Keratinocyte (primary cell): ENCODE data around the gene CBARP. TPM values are rescaled to one million over a fixed set of nuclear protein-coding genes. Genes with fewer than 3 reads are reported as not detected.

Experiments
- DNase-seq: peaks from one replicate; pipeline ENCODE4 v3.0.0-alpha.2; 2011; ENCODE audit warnings: low read depth, missing footprints, low spot score
- FAIRE-seq: peaks from 2 replicates; lab custom pipeline; 2011; peaks lifted over from hg19 to GRCh38; lab: Jason Lieb, UNC
- H2AFZ ChIP-seq: 2 replicates; pipeline ENCODE4 v1.6.0; 2012; ENCODE audit warnings: low read length, control low read depth, inconsistent platforms; ENCODE audit not compliant: control insufficient read depth
- H3K27ac ChIP-seq: 2 replicates; pipeline ENCODE4 v1.5.1; 2011; ENCODE audit warnings: low read length; ENCODE audit not compliant: control insufficient read depth, insufficient read depth
- H3K27me3 ChIP-seq: 3 replicates; pipeline ENCODE4 v1.6.0; 2011; ENCODE audit warnings: low read length; ENCODE audit not compliant: control insufficient read depth, insufficient read depth; ENCODE audit errors: extremely low read depth
- H3K36me3 ChIP-seq, 2 experiments: 2 replicates in 1 of 2; 3 replicates in 1 of 2; pipeline ENCODE4 v1.5.1; 2011; ENCODE audit warnings: low read length in 2 of 2, mild to moderate bottlenecking in 1 of 2; ENCODE audit not compliant: control insufficient read depth in 2 of 2, insufficient read depth in 2 of 2; ENCODE audit errors: extremely low read depth in 1 of 2
- H3K4me1 ChIP-seq: 3 replicates; pipeline ENCODE4 v1.5.1; 2011; ENCODE audit warnings: low read length; ENCODE audit not compliant: control insufficient read depth, insufficient read depth; ENCODE audit errors: extremely low read depth
- H3K4me2 ChIP-seq: 3 replicates; pipeline ENCODE4 v1.6.0; 2011; ENCODE audit warnings: low read depth, low read length; ENCODE audit not compliant: control insufficient read depth, insufficient read depth; ENCODE audit errors: extremely low read depth
- H3K4me3 ChIP-seq, 3 experiments: fragments of 200-600 bp in 1 of 3; sonication (generic) in 1 of 3; 2 replicates in 2 of 3; 3 replicates in 1 of 3; pipeline ENCODE4 v1.5.1; 2011 to 2016; ENCODE audit warnings: low read length in 3 of 3, mild to moderate bottlenecking in 3 of 3, control low read depth in 2 of 3, inconsistent platforms in 1 of 3, low read depth in 1 of 3, mixed read lengths in 1 of 3, mixed run types in 1 of 3, moderate library complexity in 1 of 3; ENCODE audit not compliant: control insufficient read depth in 2 of 3, insufficient read depth in 2 of 3; ENCODE audit errors: extremely low read depth in 1 of 3
- H3K79me2 ChIP-seq: 2 replicates; pipeline ENCODE4 v1.6.0; 2012; ENCODE audit warnings: low read length; ENCODE audit not compliant: control insufficient read depth, insufficient read depth
- H3K9ac ChIP-seq: 3 replicates; pipeline ENCODE4 v1.6.0; 2011; ENCODE audit warnings: low read length; ENCODE audit not compliant: control insufficient read depth, insufficient read depth; ENCODE audit errors: extremely low read depth
- H3K9me1 ChIP-seq: 3 replicates; pipeline ENCODE4 v1.6.0; 2011; ENCODE audit warnings: low read length; ENCODE audit not compliant: control insufficient read depth, insufficient read depth; ENCODE audit errors: extremely low read depth
- H3K9me3 ChIP-seq: 2 replicates; pipeline ENCODE4 v1.5.1; 2012; ENCODE audit warnings: low read depth, low read length; ENCODE audit not compliant: control insufficient read depth
- H4K20me1 ChIP-seq: 3 replicates; pipeline ENCODE4 v1.6.0; 2011; ENCODE audit warnings: low read length; ENCODE audit not compliant: control insufficient read depth, insufficient read depth; ENCODE audit errors: extremely low read depth
- CTCF ChIP-seq, 3 experiments: IDR thresholded peaks in 1 of 3; conservative IDR thresholded peaks in 1 of 3; optimal IDR thresholded peaks in 1 of 3; 2 replicates in 2 of 3; 3 replicates in 1 of 3; pipeline versions ENCODE3 to v1.5.1; 2011; ENCODE audit warnings: low read length in 3 of 3, mild to moderate bottlenecking in 3 of 3, moderate library complexity in 2 of 3, control low read depth in 1 of 3, inconsistent platforms in 1 of 3; ENCODE audit not compliant: insufficient read depth in 2 of 3; ENCODE audit errors: extremely low read depth in 1 of 3
- EZH2 ChIP-seq: IDR thresholded peaks from one replicate; pipeline ENCODE4 v1.6.1; 2012; ENCODE audit warnings: inconsistent platforms, mild to moderate bottlenecking, low read length, moderate library complexity
- dilution Hi-C: fragments of 300-500 bp; cut with MboI; formaldehyde crosslinking; loops from one replicate; pipeline ENCODE4 v1.7.0; 2020; ENCODE audit warnings: low sequenced_read_pairs; ENCODE audit not compliant: extremely low pct_ligation_motif_present
- polyA minus RNA-seq, 3 experiments: library from RNA; depleted of rRNA, polyadenylated mRNA; stranded (reverse); fragments of >200 nt; gene quantifications; 1 replicate in 1 of 3; 2 replicates in 1 of 3; 3 replicates in 1 of 3; pipeline ENCODE4 v1.2.3, GENCODE V29; 2011
- polyA plus RNA-seq, 5 experiments: library from polyadenylated mRNA; depleted of rRNA in 3 of 5; stranded (reverse) in 3 of 5; stranded (forward) in 1 of 5; unstranded in 1 of 5; fragments of >200 nt; gene quantifications; 1 replicate in 1 of 5; 2 replicates in 3 of 5; 3 replicates in 1 of 5; pipeline versions ENCODE4 v1.2.1 to v1.2.3, GENCODE V29; 2011 to 2012; ENCODE audit warnings: missing spikeins in 2 of 5, low read depth in 1 of 5, low replicate concordance in 1 of 5

Gene CBARP
- polyA plus RNA-seq: 0.93 to 2.8 TPM (median 1.2 TPM) in 3 replicates
- polyA plus RNA-seq (2011; ENCODE audit: low read depth): 0.51 TPM
- polyA plus RNA-seq (2011; cell fraction: cytosol; rRNA removed): 0.55 and 1.9 TPM in 2 replicates
- polyA plus RNA-seq (2011; cell fraction: nucleus; rRNA removed): 3.6 and 6.2 TPM in 2 replicates
- 3.5 and 3.6 TPM in 2 replicates for polyA plus RNA-seq (2012; ENCODE audit: low replicate concordance)
- polyA minus RNA-seq: 0.30 to 1.2 TPM (median 1.2 TPM) in 3 replicates
- 11.5 TPM for polyA minus RNA-seq (2011; cell fraction: cytosol; rRNA and poly(A)+ RNA removed)
- 3.4 and 7.1 TPM in 2 replicates for polyA minus RNA-seq (2011; cell fraction: nucleus; rRNA and poly(A)+ RNA removed)

- Histone ChIP-seq H4K20me1 (no peaks in the 10 kb centered on the region), H3K9me1 (no peaks in the 10 kb centered on the region), H3K36me3 (peaks cover 4 to 10% of the 10 kb centered on the region in 2 experiments), H3K4me1 (peaks cover 27% of the 10 kb centered on the region), H3K27me3 (no peaks in the 10 kb centered on the region), H3K79me2 (peaks cover 11% of the 10 kb centered on the region), H3K9ac (peak within 1 kb of the TSS; percentile 60), H3K4me3 (peak within 1 kb of the TSS; percentile 64 to 84 (median 77)), H3K27ac (no peak within 1 kb of the TSS), H3K9me3 (no peaks in the 10 kb centered on the region), H2AFZ (peak within 1 kb of the TSS; percentile 15), H3K4me2 (peak within 1 kb of the TSS; percentile 79)
- dilution Hi-C loops: no loop called here
- DNase-seq (no peak), FAIRE-seq (no peak)
- TF ChIP-seq CTCF (optimal IDR thresholded peaks at IDR 0.05 in 1 of 3, IDR thresholded peaks at IDR 0.05 in 1 of 3, conservative IDR thresholded peaks at IDR 0.05 in 1 of 3; ENCODE audit: extremely low read depth in 1 of 3, insufficient read depth in 2 of 3, low read length in 3 of 3) (no peak), EZH2 (no peak)
These were observed at the start of gene CBARP for GRCh38 chr19:1237754-1238368. Gene CBARP, minus strand, starts transcription at chr19:1238005. Its CDS starts 1,905 bp downstream, at chr19:1236100.

- H3K79me2 ChIP-seq: no peaks in the 10 kb centered on the region
- H3K27me3 ChIP-seq: peaks cover 83% of the 10 kb centered on the region
- H3K9me1 ChIP-seq: no peaks in the 10 kb centered on the region
- dilution Hi-C loops: no loop called here
- FAIRE-seq: no peak
- no peak overlapping the region for H3K4me2 ChIP-seq
- TF ChIP-seq EZH2: peak; percentile 75
- no peak for TF ChIP-seq CTCF (optimal IDR thresholded peaks at IDR 0.05 in 1 of 3, IDR thresholded peaks at IDR 0.05 in 1 of 3, conservative IDR thresholded peaks at IDR 0.05 in 1 of 3; ENCODE audit: extremely low read depth in 1 of 3, insufficient read depth in 2 of 3, low read length in 3 of 3)
- no peak overlapping the region for H2AFZ ChIP-seq
- no peak for DNase-seq
- peaks cover 3% of the 10 kb centered on the region for H4K20me1 ChIP-seq
- H3K4me3 ChIP-seq: no peak overlapping the region
- H3K27ac ChIP-seq: no peak overlapping the region
- no peaks in the 10 kb centered on the region for H3K9me3 ChIP-seq
- H3K9ac ChIP-seq: no peak overlapping the region
- H3K4me1 ChIP-seq: no peaks in the 10 kb centered on the region
- H3K36me3 ChIP-seq: no peaks in the 10 kb centered on the region
These were observed 48.9 kb upstream of the CBARP start for GRCh38 chr19:1286487-1287353.
